Nephron (organoid): Measurements from ENCODE around the gene CNPY1.

Experiments used
- H3K27ac Mint-ChIP-seq, 3 experiments: 2 replicates each; pipeline ENCODE4 v1.8.0; 2020; ENCODE audit warnings: mixed read lengths in 3 of 3, mild to moderate bottlenecking in 2 of 3, moderate library complexity in 1 of 3
- H3K27me3 Mint-ChIP-seq: 2 replicates; pipeline ENCODE4 v1.8.0; 2021; ENCODE audit warnings: low read depth, mild to moderate bottlenecking, moderate library complexity, mixed read lengths
- H3K36me3 Mint-ChIP-seq: 2 replicates; pipeline ENCODE4 v1.8.0; 2020; ENCODE audit warnings: low read depth, mixed read lengths
- H3K4me1 Mint-ChIP-seq: 2 replicates; pipeline ENCODE4 v1.8.0; 2020; ENCODE audit warnings: mixed read lengths
- H3K4me3 Mint-ChIP-seq, 3 experiments: 2 replicates each; pipeline ENCODE4 v1.8.0; 2020; ENCODE audit warnings: mild to moderate bottlenecking in 3 of 3, mixed read lengths in 3 of 3, moderate library complexity in 2 of 3
- H3K9me3 Mint-ChIP-seq: 2 replicates; pipeline ENCODE4 v1.8.0; 2020; ENCODE audit warnings: mixed read lengths
- CTCF ChIP-seq, 3 experiments: fragments of 200-600 bp; sonication (generic); IDR thresholded peaks; one replicate each; pipeline ENCODE4 v1.5.0; 2021; ENCODE audit warnings: antibody characterized with exemption in 3 of 3; ENCODE audit not compliant: unreplicated experiment in 3 of 3

CNPY1 gene

GRCh38 chr7:155558961-155559360 is 12.6 kb upstream of the CNPY1 start:
- no peak overlapping the region for H3K4me3 Mint-ChIP-seq
- H3K27ac Mint-ChIP-seq = no peak overlapping the region
- peaks cover 12% of the 10 kb centered on the region for H3K27me3 Mint-ChIP-seq
- TF ChIP-seq CTCF (IDR thresholded peaks at IDR 0.05; ENCODE audit: unreplicated experiment in 3 of 3) = no peak
- H3K4me1 Mint-ChIP-seq = no peaks in the 10 kb centered on the region
- H3K36me3 Mint-ChIP-seq = no peaks in the 10 kb centered on the region
- H3K9me3 Mint-ChIP-seq = peaks cover 3% of the 10 kb centered on the region

GRCh38 chr7:155558351-155558750 is 12.0 kb upstream of the CNPY1 start:
- H3K4me1 Mint-ChIP-seq = no peaks in the 10 kb centered on the region

GRCh38 chr7:155557778-155558177 is 11.4 kb upstream of the CNPY1 start:
- Mint-ChIP-seq H3K4me1 (no peaks in the 10 kb centered on the region), H3K27me3 (peaks cover 15% of the 10 kb centered on the region), H3K9me3 (peaks cover 3% of the 10 kb centered on the region), H3K36me3 (no peaks in the 10 kb centered on the region), H3K4me3 (no peak overlapping the region), H3K27ac (no peak overlapping the region)
- no peak for TF ChIP-seq CTCF (IDR thresholded peaks at IDR 0.05; ENCODE audit: unreplicated experiment in 3 of 3)

More at GRCh38 chr7:155558351-155558750, 12.0 kb upstream of the CNPY1 start:
- H3K27ac Mint-ChIP-seq = no peak overlapping the region
- H3K9me3 Mint-ChIP-seq = peaks cover 3% of the 10 kb centered on the region
- TF ChIP-seq CTCF (IDR thresholded peaks at IDR 0.05; ENCODE audit: unreplicated experiment in 3 of 3) = no peak
- peaks cover 12% of the 10 kb centered on the region for H3K27me3 Mint-ChIP-seq
- H3K36me3 Mint-ChIP-seq = no peaks in the 10 kb centered on the region
- H3K4me3 Mint-ChIP-seq = no peak overlapping the region

GRCh38 chr7:155556763-155557162 is 10.4 kb upstream of the CNPY1 start:
- Mint-ChIP-seq H3K27me3 (peaks cover 21% of the 10 kb centered on the region), H3K36me3 (no peaks in the 10 kb centered on the region), H3K27ac (no peak overlapping the region), H3K4me1 (no peaks in the 10 kb centered on the region), H3K4me3 (no peak overlapping the region), H3K9me3 (peaks cover 6% of the 10 kb centered on the region)
- TF ChIP-seq CTCF (IDR thresholded peaks at IDR 0.05; ENCODE audit: unreplicated experiment in 3 of 3) = no peak

- Mint-ChIP-seq H3K36me3 (no peaks in the 10 kb centered on the region), H3K4me1 (no peaks in the 10 kb centered on the region), H3K9me3 (peaks cover 6% of the 10 kb centered on the region), H3K4me3 (no peak overlapping the region), H3K27ac (no peak overlapping the region), H3K27me3 (peaks cover 12% of the 10 kb centered on the region)
- TF ChIP-seq CTCF (IDR thresholded peaks at IDR 0.05; ENCODE audit: unreplicated experiment in 3 of 3) = no peak
Observed at GRCh38 chr7:155555116-155555695, 8.8 kb upstream of the CNPY1 start.

GRCh38 chr7:155553871-155554270 is 7.5 kb upstream of the CNPY1 start:
- peaks cover 12% of the 10 kb centered on the region for H3K27me3 Mint-ChIP-seq

More at GRCh38 chr7:155553871-155554270, 7.5 kb upstream of the CNPY1 start:
- H3K27ac Mint-ChIP-seq = no peak overlapping the region
- no peaks in the 10 kb centered on the region for H3K4me1 Mint-ChIP-seq
- peaks cover 6% of the 10 kb centered on the region for H3K9me3 Mint-ChIP-seq
- no peak for TF ChIP-seq CTCF (IDR thresholded peaks at IDR 0.05; ENCODE audit: unreplicated experiment in 3 of 3)
- no peaks in the 10 kb centered on the region for H3K36me3 Mint-ChIP-seq
- H3K4me3 Mint-ChIP-seq = no peak overlapping the region
